ENCODE data around the gene ANKFN1. TPM values are rescaled to one million over a fixed set of nuclear protein-coding genes. Genes with fewer than 3 reads are reported as not detected.

ANKFN1 gene
- total RNA-seq, 4 donors from 2014 or later = 0.67 to 0.94 TPM; not detected in 2

DNA sequence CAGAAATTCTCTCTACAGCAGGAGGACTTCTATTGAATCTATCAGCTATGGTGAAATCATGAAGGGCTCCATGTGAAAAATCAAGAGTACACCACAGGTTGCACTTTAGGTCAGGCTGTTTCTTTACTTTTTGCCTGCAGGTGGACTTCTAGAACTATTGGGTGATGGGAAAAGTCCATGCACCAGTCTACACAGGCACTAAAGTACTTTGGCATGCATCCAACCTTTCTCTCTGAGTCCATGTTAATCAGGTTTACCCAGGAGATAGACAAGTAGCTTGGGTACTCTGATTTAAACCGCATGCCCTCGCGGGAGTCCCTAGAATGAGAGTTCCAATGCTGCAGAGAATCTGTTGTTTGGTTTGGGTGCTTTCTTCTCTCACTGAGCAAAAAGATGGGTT, 9.1 kb upstream of the ANKFN1 start:
- TF ChIP-seq, protein P1, sequence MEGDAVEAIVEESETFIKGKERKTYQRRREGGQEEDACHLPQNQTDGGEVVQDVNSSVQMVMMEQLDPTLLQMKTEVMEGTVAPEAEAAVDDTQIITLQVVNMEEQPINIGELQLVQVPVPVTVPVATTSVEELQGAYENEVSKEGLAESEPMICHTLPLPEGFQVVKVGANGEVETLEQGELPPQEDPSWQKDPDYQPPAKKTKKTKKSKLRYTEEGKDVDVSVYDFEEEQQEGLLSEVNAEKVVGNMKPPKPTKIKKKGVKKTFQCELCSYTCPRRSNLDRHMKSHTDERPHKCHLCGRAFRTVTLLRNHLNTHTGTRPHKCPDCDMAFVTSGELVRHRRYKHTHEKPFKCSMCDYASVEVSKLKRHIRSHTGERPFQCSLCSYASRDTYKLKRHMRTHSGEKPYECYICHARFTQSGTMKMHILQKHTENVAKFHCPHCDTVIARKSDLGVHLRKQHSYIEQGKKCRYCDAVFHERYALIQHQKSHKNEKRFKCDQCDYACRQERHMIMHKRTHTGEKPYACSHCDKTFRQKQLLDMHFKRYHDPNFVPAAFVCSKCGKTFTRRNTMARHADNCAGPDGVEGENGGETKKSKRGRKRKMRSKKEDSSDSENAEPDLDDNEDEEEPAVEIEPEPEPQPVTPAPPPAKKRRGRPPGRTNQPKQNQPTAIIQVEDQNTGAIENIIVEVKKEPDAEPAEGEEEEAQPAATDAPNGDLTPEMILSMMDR (IDR thresholded peaks at IDR 0.05) = no peak
- no peak for TF ChIP-seq POLR2A (IDR thresholded peaks at IDR 0.05)
- H3K27ac ChIP-seq = no peak overlapping the region
- 28 to 42% methylated on average over 3 of the region's 3 CpGs for WGBS, 2 donors
- intact Hi-C loops (cut with DNase I) = no loop called here
- H3K36me3 ChIP-seq = no peaks in the 10 kb centered on the region
- H3K4me3 ChIP-seq (replicated peaks in 1 of 3) = no peak overlapping the region
- no peaks in the 10 kb centered on the region for H3K27me3 ChIP-seq
- no peak for DNase-seq
- H3K9me3 ChIP-seq = no peaks in the 10 kb centered on the region
- no peaks in the 10 kb centered on the region for H3K4me1 ChIP-seq

DNA sequence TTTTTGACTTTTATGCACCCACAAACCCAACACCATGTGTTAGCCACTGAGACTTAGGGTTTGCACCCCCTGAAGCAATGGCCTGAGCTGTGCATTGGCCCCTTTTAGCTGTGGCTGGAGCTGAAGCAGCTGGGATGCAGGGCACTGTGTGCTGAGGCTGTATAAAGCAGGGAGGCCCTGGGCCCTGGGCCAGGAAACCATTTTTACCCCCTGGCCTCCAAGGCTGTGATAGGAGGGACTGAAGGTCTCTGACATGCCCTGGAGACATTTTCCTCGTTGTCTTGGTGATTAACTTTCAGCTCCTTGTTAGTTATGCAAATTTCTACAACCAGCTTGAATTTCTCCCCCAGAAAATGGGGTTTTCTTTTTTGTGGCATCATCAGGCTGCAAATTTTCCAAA, 6.7 kb upstream of the ANKFN1 start:
- Histone ChIP-seq H3K27ac (no peak overlapping the region), H3K4me1 (no peaks in the 10 kb centered on the region), H3K27me3 (no peaks in the 10 kb centered on the region), H3K9me3 (no peaks in the 10 kb centered on the region), H3K4me3 (replicated peaks in 1 of 3) (no peak overlapping the region), H3K36me3 (no peaks in the 10 kb centered on the region)
- TF ChIP-seq, protein P1 (IDR thresholded peaks at IDR 0.05) = no peak
- no peak for TF ChIP-seq POLR2A (IDR thresholded peaks at IDR 0.05)
- WGBS, 2 donors = 80 to 81% methylated on average over 1 of the region's 1 CpG
- intact Hi-C loops (cut with DNase I) = no loop called here
- no peak for DNase-seq

DNA sequence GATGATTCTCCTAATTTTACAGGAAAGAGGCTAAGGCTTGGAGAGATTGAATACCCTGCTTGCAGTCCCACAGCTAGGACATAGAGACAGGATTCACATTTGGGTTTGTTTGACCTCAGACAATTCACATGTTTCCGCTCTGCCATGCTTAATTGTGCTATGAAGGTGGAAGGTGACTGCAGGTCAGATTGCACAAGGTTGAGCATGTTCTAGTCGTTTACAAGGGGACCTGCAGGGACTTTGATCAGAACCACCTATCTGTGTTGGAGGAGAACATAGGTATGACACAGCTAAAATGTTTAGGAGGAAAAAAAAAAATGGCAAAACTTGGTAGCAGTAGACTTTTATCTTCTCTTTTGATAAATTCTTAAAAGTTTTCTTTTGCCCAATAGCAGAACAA, 4.9 kb upstream of the ANKFN1 start:
- Histone ChIP-seq H3K4me1 (no peaks in the 10 kb centered on the region), H3K27ac (no peak overlapping the region), H3K4me3 (replicated peaks in 1 of 3) (no peak overlapping the region), H3K36me3 (no peaks in the 10 kb centered on the region), H3K27me3 (no peaks in the 10 kb centered on the region), H3K9me3 (no peaks in the 10 kb centered on the region)
- 74 to 80% methylated on average over 2 of the region's 2 CpGs for WGBS, 2 donors
- intact Hi-C loops (cut with DNase I) = no loop called here
- DNase-seq = no peak
- TF ChIP-seq POLR2A (IDR thresholded peaks at IDR 0.05) = no peak
- TF ChIP-seq, protein P1 (IDR thresholded peaks at IDR 0.05) = no peak

- 65 to 74% methylated on average over 3 of the region's 3 CpGs for WGBS, 2 donors
- H3K4me3 ChIP-seq (replicated peaks in 1 of 3) = no peak overlapping the region
- intact Hi-C loops (cut with DNase I) = no loop called here
- H3K4me1 ChIP-seq = no peaks in the 10 kb centered on the region
- no peaks in the 10 kb centered on the region for H3K9me3 ChIP-seq
- H3K27ac ChIP-seq = no peak overlapping the region
- no peaks in the 10 kb centered on the region for H3K36me3 ChIP-seq
- DNase-seq = no peak
- TF ChIP-seq, protein P1 (IDR thresholded peaks at IDR 0.05) = no peak
- H3K27me3 ChIP-seq = no peaks in the 10 kb centered on the region
Observed at GRCh38 chr17:56149266-56150036, 3.8 kb upstream of the ANKFN1 start.

DNA sequence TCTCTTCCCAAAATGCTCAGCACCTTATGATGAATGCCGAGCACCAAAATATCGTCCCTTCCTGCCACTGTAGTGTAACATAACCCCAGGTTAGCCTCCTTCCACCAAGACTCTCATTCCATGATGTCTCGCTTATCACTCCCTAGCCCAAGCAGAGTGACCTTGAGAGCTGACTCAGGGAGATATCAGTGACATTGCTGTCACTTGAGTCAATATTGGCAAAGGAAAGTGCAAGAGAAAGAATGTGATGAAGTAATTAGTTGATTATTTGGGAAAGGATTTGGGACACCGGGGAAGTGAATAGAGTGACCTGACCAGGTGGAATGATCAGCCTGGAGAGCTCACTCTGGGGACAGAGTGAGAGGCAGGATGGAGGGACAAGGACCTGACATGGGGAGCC, 2.6 kb upstream of the ANKFN1 start:
- no peaks in the 10 kb centered on the region for H3K36me3 ChIP-seq
- H3K4me3 ChIP-seq (replicated peaks in 1 of 3) = no peak overlapping the region
- no peak overlapping the region for H3K27ac ChIP-seq
- TF ChIP-seq, protein P1 (IDR thresholded peaks at IDR 0.05) = no peak
- TF ChIP-seq POLR2A (IDR thresholded peaks at IDR 0.05) = no peak
- no peak for DNase-seq
- 84 to 90% methylated on average over 4 of the region's 4 CpGs for WGBS, 2 donors
- H3K27me3 ChIP-seq = no peaks in the 10 kb centered on the region
- no peaks in the 10 kb centered on the region for H3K4me1 ChIP-seq
- intact Hi-C loops (cut with DNase I) = no loop called here
- no peaks in the 10 kb centered on the region for H3K9me3 ChIP-seq
